ENCODE data around the gene ROCK2. TPM values are rescaled to one million over a fixed set of nuclear protein-coding genes. Genes with fewer than 3 reads are reported as not detected.
A peak's percentile ranks its signal among the peaks of the same experiment; 100 is the strongest.
"Not testable (repeated sequence)": the region's sequence is repeated elsewhere in the genome, so short reads cannot be mapped to it uniquely, and the experiment has no call there.

The ROCK2 gene
- total and polyA plus RNA-seq, 7 donors: 15.2 to 74.8 (median 43.5) TPM

DNA sequence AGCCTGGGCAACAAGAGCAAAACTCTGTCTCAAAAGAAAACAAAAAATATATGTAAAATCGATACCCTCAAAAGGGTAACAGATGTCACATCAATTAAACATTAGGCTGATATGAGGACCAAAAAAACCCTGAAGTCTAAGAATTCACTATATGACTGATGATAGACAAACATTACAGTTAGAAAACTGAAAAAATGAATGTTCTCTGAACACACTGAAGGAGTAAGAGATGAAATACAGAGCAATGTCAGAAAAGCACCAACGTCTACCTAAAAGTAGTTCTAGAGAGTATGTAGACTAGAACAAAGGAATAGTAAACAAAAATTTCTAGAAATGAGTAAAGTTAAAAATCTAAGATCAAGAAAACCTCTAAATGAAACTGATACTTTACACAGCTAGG, 107.3 kb downstream of the ROCK2 start:
- Histone ChIP-seq H3K9me3 (no peaks in the 10 kb centered on the region), H3K4me1 (peaks cover 0 to 21% (median 8%) of the 10 kb centered on the region in 4 donors), H3K4me3 (no peak overlapping the region), H3K27me3 (no peaks in the 10 kb centered on the region), H3K36me3 (no peaks in the 10 kb centered on the region), H3K27ac (no peak overlapping the region)
- intact Hi-C loops (cut with DNase I): loop anchor here (5.0 to 10.0 kb wide), 2 partner anchors 208 to 225 kb away; no protein-coding TSS in a partner anchor
- TF ChIP-seq POLR2AphosphoS5 (IDR thresholded peaks at IDR 0.05) (no peak), CTCF (IDR thresholded peaks at IDR 0.05) (no peak), EP300 (IDR thresholded peaks at IDR 0.05) (no peak), POLR2A (IDR thresholded peaks at IDR 0.05) (no peak)
- no peak for DNase-seq
- WGBS, 2 donors: 87% methylated on average over 2 of the region's 2 CpGs

DNA sequence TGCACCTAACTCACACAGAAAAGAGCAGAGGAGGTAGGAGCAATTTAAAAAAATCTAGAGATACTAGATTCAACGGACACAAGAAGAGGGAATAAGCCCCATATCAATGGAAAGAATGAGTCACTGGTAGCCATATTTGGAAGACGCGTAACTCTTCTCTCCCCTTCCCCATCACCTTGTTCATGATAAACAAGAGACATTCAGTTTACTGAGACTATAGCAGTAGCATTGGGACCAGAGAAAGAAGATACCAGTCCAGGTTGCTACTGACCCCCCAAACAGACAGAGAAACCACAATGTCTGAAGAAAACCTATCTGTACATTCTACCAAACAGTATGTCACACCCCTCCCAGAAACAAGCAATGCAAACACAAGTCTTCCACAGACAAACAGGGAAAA, 108.1 kb downstream of the ROCK2 start:
- H3K9me3 ChIP-seq: no peaks in the 10 kb centered on the region
- peaks cover 0 to 21% (median 8%) of the 10 kb centered on the region in 4 donors for H3K4me1 ChIP-seq
- no peak for DNase-seq
- H3K27ac ChIP-seq: no peak overlapping the region
- no peaks in the 10 kb centered on the region for H3K27me3 ChIP-seq
- no peaks in the 10 kb centered on the region for H3K36me3 ChIP-seq
- H3K4me3 ChIP-seq: no peak overlapping the region
- 80 to 84% methylated on average over 3 of the region's 3 CpGs for WGBS, 2 donors
- intact Hi-C loops (cut with DNase I): loop anchor here (5.0 to 10.0 kb wide), 2 partner anchors 208 to 226 kb away; no protein-coding TSS in a partner anchor
- TF ChIP-seq CTCF (IDR thresholded peaks at IDR 0.05) (no peak), EP300 (IDR thresholded peaks at IDR 0.05) (no peak)

DNA sequence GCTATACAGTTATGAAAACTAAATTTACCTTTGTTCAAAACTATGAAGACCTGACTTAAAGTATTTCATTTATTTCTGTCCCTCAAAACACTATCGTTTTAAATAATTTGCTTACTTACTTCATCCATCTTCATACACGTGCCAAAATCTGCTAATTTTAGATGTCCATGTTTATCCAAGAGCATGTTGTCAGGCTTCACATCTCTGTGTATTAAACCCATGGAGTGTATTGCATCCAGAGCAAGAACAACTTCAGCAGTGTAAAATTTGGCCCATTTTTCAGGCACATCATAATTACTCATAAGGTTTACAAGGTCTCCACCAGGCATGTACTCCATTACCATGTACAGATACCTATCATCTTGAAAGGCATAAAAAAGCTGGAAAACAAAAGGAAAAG, 108.9 kb downstream of the ROCK2 start:
- Histone ChIP-seq H3K27ac (no peak overlapping the region), H3K4me3 (no peak overlapping the region), H3K9me3 (no peaks in the 10 kb centered on the region), H3K27me3 (no peaks in the 10 kb centered on the region), H3K36me3 (no peaks in the 10 kb centered on the region), H3K4me1 (peaks cover 0 to 21% (median 8%) of the 10 kb centered on the region in 4 donors)
- DNase-seq: no peak
- intact Hi-C loops (cut with DNase I): loop anchor here (5.0 to 10.0 kb wide), 2 partner anchors 209 to 227 kb away; no protein-coding TSS in a partner anchor
- no peak for TF ChIP-seq POLR2A (IDR thresholded peaks at IDR 0.05)
- TF ChIP-seq POLR2AphosphoS5 (IDR thresholded peaks at IDR 0.05): no peak
- TF ChIP-seq EP300 (IDR thresholded peaks at IDR 0.05): no peak
- TF ChIP-seq CTCF (IDR thresholded peaks at IDR 0.05): no peak
- WGBS, 2 donors: 62 to 66% methylated on average over 2 of the region's 2 CpGs

DNA sequence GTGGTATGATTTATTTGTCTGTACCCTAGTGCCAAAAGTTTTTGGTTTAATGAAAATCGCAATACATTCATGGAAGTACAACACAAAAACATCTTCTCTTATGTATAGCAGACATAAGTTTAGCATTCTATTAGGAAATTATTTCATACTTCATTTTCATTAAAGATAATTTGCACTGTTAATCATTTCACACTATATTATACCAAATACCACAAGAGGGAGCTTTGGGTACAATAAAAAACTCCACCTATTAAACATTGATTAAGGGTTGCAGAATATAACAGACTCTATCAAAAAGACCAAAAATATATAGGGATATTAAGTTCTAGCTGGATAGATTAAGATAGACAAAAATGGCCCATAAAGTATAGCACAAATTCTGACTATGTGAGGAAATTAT, 110.1 kb downstream of the ROCK2 start:
- no peak for DNase-seq
- H3K36me3 ChIP-seq: no peaks in the 10 kb centered on the region
- TF ChIP-seq POLR2AphosphoS5 (IDR thresholded peaks at IDR 0.05) (no peak), CTCF (IDR thresholded peaks at IDR 0.05) (peak; percentile 47 to 60 (median 52))
- no peaks in the 10 kb centered on the region for H3K27me3 ChIP-seq
- H3K27ac ChIP-seq: no peak overlapping the region
- no peak overlapping the region for H3K4me3 ChIP-seq
- H3K4me1 ChIP-seq: peaks cover 0 to 16% (median 8%) of the 10 kb centered on the region in 4 donors
- intact Hi-C loops (cut with DNase I): loop anchor here (1.0 to 10.0 kb wide), 2 partner anchors 178 to 210 kb away; no protein-coding TSS in a partner anchor
- WGBS, 2 donors: 79 to 84% methylated on average over 1 of the region's 1 CpG
- H3K9me3 ChIP-seq: no peaks in the 10 kb centered on the region

- H3K9me3 ChIP-seq, H3K27me3 ChIP-seq, H3K4me3 ChIP-seq, H3K36me3 ChIP-seq, DNase-seq, H3K27ac ChIP-seq: not testable (repeated sequence)
- H3K4me1 ChIP-seq: peaks cover 0 to 13% (median 6%) of the 10 kb centered on the region in 4 donors
- intact Hi-C loops (cut with DNase I): loop anchor here (10.0 kb wide), 1 partner anchor 214 kb away; no protein-coding TSS in a partner anchor
- WGBS, 2 donors: 93 to 97% methylated on average over 11 of the region's 11 CpGs
These were observed 113.2 kb downstream of the ROCK2 start for GRCh38 chr2:11231193-11231592.

Measured in sigmoid colon (tissue), 7 donors.